Activated naive CD8-positive, alpha-beta T cell treated with anti-CD3 and anti-CD28 coated beads, Interleukin-2, amount 50 U/mL, for 24 hours (primary cell): ENCODE measurements around the gene RBM42.

Experiments
- ATAC-seq: fragments of 150-1000 bp; cut with Tn5 transposase; one replicate; pipeline ENCODE4 v1.10.0; 2021
- DNase-seq: peaks from one replicate; pipeline ENCODE4 v3.0.0; 2021
- H3K27ac Mint-ChIP-seq: one replicate; pipeline ENCODE4 v1.8.0; 2021; ENCODE audit warnings: mild to moderate bottlenecking, mixed read lengths
- H3K27me3 Mint-ChIP-seq: one replicate; pipeline ENCODE4 v1.8.0; 2021; ENCODE audit warnings: mixed read lengths
- H3K36me3 Mint-ChIP-seq: one replicate; pipeline ENCODE4 v1.8.0; 2021; ENCODE audit warnings: low read depth, mixed read lengths
- H3K4me1 Mint-ChIP-seq: one replicate; pipeline ENCODE4 v1.8.0; 2021; ENCODE audit warnings: mixed read lengths
- H3K4me3 Mint-ChIP-seq: one replicate; pipeline ENCODE4 v1.8.0; 2021; ENCODE audit warnings: mild to moderate bottlenecking, moderate library complexity, mixed read lengths
- H3K9me3 Mint-ChIP-seq: one replicate; pipeline ENCODE4 v1.8.0; 2021; ENCODE audit warnings: mixed read lengths

The RBM42 gene

GRCh38 chr19:35675589-35676140, 46.8 kb downstream of the RBM42 start:
- no peak for ATAC-seq
- Mint-ChIP-seq H3K27ac (no peak overlapping the region), H3K27me3 (peaks cover 28% of the 10 kb centered on the region), H3K4me1 (peaks cover 8% of the 10 kb centered on the region), H3K9me3 (no peaks in the 10 kb centered on the region), H3K36me3 (no peaks in the 10 kb centered on the region), H3K4me3 (no peak overlapping the region)
- DNase-seq, result no peak
